GM12874 (cell line): ENCODE data around the gene NUB1.

ENCODE experiments used
- TF ChIP-seq, protein P1 (sequence below): IDR thresholded peaks from 2 replicates; pipeline ENCODE4 v1.5.1; 2011; ENCODE audit warnings: low read depth, mild to moderate bottlenecking, control low read depth, low read length, moderate library complexity; ENCODE audit not compliant: insufficient read depth

NUB1 gene

DNA sequence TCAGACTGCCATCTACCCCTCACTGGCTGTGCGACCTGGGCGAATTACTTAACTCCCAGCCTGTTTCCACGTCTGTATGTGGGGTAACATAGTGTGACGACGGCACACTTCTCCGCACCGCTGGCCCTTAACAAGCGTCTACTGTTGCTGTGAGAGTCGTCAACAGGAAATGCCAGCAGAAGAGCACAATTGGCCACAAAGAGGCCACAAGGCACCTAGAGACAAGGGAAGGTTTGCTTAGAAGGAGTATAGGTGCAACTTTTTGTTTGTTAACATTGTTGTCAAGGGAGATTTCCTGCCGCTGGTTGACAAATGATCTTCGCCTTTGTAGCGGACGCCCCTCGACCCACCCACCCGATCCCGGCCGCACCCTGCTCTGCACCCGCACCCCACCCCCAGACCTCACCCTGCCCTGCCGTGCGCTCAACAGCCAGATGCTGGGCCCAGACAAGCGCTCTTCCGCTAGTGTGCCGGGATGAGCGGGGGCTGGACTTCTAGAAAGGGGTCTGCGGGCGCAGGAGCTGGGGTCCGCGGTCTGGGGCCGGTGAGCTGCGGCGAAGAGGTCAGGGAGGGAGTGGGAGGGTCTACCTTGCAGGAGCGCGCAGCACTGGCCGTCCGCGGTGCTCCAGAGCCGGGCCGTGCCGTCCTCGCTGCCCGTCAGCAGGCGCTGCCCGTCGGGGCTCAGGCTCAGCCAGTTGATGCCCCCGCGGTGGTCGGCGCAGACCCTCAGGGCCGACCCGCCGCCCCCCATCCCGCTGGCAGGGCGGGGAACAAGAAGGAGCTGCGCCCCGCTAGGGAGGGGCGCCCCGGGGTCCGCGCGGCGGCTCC is 67.4 kb downstream of the NUB1 start:
- TF ChIP-seq, protein P1, sequence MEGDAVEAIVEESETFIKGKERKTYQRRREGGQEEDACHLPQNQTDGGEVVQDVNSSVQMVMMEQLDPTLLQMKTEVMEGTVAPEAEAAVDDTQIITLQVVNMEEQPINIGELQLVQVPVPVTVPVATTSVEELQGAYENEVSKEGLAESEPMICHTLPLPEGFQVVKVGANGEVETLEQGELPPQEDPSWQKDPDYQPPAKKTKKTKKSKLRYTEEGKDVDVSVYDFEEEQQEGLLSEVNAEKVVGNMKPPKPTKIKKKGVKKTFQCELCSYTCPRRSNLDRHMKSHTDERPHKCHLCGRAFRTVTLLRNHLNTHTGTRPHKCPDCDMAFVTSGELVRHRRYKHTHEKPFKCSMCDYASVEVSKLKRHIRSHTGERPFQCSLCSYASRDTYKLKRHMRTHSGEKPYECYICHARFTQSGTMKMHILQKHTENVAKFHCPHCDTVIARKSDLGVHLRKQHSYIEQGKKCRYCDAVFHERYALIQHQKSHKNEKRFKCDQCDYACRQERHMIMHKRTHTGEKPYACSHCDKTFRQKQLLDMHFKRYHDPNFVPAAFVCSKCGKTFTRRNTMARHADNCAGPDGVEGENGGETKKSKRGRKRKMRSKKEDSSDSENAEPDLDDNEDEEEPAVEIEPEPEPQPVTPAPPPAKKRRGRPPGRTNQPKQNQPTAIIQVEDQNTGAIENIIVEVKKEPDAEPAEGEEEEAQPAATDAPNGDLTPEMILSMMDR: no peak

DNA sequence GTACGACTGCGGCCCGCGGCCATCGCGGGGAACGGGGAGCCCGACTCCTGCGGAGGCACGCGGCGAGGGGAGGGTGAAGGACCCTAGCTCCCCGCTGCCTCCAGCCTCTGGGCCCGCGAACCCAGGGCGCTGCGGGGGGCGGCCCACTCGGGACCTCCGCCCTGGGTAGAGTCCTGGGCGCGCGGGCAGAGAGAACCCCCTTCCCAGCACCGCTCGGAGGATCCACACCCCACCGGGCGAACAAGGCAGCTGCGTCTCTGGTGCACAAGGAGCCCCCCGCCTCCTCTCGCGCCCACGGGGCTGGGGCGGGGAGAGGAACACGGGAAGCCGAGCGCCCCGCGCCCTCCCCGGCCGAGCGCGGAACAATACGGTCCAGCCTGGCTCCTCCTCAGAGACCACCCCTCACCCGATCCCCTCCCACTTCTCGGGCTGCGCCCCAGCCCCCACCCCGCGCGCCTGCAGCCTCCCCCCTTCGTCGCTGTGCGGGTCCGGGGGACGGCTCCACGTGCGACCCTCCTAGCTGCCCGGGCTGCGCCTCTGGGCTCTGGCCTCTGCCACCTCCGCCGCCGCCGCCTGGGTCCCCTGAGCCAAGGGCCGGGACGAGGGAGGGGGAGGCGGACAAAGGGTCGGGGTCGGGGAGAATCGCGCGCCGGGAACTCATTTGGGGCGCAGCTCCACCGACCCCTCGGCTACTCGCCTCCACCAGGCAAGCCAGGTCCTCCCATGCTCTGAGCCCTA is 68.2 kb downstream of the NUB1 start, which contains the start of gene WDR86:
WDR86 (minus strand) TSS at position 372 of the 738 bp plus-strand sequence. CDS start 449 bp downstream, outside the sequence.
- TF ChIP-seq, protein P1: no peak

DNA sequence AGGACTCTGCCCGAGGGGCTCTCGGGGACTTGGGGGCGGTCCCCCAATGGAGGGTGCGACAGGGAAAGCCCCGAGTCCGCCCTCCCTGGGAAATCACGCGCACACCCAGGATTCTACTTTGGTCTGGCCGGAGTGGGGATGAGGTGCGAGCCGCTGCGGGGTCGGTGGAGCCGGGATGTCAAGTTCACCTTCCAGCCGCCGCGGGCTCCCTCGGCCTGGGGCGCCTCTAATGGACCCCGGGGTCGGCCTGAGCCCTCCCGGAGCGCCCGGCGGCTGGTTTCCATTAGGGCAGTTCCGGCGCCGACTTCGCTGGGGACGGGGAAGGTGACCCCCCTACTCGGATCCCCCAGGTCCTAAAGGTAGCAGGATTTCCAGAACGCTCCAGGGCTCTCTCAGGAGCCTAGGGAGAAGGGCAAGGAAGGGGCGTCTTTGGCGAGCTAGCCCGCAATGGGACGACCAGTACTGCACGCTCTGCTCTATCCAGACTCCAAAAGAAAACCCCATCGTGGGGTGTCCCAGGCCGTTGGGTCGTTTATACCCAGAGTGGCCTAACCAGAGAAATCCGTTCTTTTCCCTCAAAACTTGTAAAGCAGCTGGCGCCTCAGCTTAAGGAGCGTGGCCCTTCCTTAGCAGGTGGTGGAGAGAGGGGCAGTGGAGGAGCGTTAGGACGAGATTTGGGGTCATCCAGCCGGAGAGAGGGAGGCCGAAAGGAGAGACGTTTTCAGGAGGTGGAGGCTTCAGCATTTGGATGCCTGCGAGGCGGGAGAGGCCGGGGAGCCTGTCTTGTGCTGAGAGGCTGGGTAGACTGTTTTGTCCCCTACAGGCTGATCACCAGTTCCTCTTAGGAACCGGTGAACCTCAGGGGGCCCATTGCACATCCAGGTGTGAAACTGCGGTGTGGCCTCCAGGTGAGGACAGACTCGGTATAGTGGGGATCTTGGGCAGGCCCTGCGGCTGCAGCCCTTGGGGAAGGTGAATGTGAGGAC is 69.1 kb downstream of the NUB1 start:
- TF ChIP-seq, protein P1: no peak

DNA sequence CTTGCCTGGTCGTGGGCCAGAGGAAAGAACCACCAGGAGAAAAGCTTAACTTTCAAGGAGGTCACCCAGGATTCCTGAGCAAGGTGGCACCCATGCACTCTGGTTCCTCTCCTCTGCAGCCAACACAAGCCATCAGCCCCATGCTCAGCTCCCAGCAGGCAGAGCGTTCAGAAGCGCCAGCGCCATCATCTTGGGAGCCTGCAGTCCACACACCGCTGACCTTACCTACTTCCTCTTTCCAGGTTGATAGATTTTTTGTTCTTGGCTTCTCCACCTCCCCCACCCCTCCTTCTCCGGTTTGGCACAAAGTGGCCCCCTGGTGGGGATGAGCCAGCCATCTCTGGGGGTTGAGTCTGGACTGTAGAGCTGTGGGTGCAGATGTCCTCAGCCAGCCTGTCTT is 69.9 kb downstream of the NUB1 start:
- TF ChIP-seq, protein P1: no peak

DNA sequence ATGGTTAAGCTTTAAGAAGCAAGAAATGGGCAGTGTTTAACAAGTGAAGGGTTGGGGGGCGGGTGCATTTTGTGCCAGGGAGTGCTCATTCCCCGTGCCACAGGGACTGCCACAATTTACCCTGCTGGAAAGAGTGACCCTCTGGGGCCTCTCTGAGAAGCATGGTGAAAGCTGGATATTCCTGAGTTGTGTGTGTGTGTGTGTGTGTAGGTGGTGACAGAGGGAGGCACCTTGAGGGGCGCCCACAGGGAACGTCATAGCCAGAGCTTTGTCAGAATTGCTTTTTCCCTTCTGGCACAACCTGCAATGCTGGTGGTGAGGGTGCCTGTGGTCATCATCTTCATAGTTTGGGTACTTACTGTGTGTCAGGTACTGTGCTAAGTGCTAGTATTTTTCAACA is 70.7 kb downstream of the NUB1 start:
- TF ChIP-seq, protein P1: no peak

DNA sequence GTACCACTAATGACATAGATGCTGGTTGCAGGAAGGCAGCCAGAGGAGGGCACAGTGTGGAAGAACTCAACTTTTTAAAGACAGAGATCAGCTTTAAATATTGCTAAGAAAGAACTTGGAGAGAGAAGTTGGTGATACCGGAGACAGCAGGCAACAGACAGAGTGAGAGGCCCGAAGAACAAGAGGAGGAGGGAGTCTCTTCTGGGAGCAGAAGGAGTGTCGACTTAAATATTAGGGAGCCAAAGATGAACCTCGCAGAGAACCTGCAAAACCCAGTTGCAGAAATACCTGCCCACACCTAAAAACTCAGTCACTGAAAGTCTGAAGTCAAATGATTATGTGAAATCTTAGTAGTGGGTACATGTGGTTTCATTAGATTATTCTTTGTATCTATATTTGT is 71.6 kb downstream of the NUB1 start:
- TF ChIP-seq, protein P1: no peak
